Activated T-cell treated with anti-CD3 and anti-CD28 coated beads, Interleukin-2, amount 50 U/mL, for 48 hours (primary cell): ENCODE measurements around the gene CLRN1.
"Not testable (repeated sequence)": the region's sequence is repeated elsewhere in the genome, so short reads cannot be mapped to it uniquely, and the experiment has no call there.

Source experiments
- DNase-seq, 2 experiments: peaks; one replicate each; pipeline ENCODE4 v3.0.0-alpha.2; 2020

Gene CLRN1

GRCh38 chr3:150972366-150973071 is at the start of gene CLRN1:
Gene CLRN1, minus strand, starts transcription at chr3:150972727. Its CDS starts 19 bp downstream, at chr3:150972708.
- DNase-seq: no peak

DNA sequence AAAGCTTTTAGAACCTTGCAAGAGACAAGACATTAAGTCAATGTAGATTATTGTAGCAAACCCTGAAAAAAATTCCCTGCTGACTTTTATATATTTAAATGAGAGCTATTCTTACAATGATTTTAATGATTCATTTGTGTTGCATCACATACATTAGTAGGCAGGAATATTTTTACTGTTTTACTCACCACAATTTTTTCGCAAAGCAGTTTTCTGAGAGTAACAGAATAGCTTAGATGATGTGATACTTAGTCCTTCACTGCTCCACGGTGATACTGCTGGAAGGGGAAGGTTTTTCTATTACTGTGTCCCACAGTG is 43.9 kb upstream of the CLRN1 start:
- no peak for DNase-seq

- no peak for DNase-seq
These were observed 43.4 kb upstream of the CLRN1 start for GRCh38 chr3:151015767-151016477.

- no peak for DNase-seq
These were observed 42.7 kb upstream of the CLRN1 start for GRCh38 chr3:151015181-151015580.

DNA sequence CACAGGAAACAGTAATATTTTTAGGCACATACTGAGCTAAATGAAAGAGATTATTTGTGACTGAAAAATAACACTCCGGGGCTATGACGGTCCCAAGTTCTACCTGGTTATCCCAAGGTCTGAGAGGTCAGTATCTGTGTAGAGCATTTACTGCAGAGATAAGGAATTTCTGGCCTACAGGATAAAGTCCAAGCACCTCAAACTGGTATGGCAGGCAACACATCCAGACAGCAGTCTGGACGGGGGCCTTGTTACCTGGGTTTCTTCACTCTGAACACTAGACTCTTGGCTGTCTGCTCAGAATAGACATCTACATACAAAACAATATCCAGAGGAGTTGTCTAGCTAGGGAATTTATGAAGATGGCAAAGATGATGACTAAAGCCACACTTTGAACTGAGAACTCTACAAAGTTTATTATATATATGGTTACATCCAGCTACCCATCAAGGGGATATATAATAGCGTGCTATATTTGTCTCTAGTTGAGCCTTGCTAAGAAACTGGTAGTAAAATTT is 42.0 kb upstream of the CLRN1 start:
- DNase-seq: no peak

- DNase-seq: no peak
These were observed 40.2 kb upstream of the CLRN1 start for GRCh38 chr3:151012753-151013152.

DNA sequence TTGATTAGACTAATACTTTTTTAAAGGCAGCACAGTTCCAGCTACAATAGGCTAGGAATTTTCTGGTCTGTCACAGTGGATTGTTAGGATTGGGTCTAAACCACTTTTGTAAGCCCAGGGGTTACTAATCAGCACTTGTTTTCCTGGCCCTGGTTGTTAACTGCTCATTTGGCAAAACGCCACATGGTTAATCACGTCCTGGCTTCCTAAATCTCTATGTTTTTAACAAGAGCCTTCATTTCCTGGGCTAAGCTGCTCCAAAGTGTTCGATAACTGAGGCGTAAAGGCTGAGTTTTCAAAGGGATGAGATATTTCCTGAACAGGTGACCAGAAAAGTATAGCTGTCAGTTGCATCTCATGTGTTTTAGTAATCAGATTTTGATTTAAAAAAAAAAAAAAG is 38.9 kb upstream of the CLRN1 start:
- no peak for DNase-seq

DNA sequence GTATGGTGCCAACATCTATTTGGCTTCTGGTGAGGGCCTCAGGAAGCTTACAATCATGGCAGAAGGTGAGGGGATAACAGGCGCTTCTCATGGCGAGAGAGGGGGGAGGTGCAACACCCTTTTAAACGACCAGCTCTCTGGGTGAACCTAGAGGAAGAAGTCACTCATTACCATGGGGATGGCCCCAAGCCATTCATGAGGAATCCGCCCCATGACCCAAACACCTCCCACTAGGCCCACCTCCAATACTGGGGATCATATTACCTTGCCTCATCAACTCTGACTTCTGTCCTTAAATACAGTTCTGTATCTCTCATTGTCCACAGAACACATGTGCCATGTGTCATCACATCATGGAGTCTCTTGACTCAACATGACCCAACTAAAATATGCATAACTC is 37.5 kb upstream of the CLRN1 start:
- DNase-seq: no peak

DNA sequence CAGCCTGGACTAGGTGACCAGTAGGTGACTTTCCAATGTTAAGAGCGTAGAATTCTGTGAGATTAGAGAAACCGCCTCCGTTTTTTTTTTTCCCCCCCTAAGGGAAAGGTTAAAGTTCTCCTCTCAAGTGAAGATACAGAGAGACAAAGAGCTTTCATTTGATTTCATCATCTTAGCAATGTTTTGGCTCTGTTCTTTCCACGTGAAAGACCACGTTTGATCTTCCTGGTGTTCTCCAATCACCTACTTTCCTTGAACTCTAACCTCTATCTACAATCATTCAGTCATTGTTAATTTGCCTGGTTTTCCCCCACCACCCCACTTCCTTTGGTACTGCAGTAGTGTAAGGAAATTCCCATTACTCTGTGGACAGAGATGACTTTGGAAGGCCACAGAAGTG is 36.9 kb upstream of the CLRN1 start:
- no peak for DNase-seq

- no peak for DNase-seq
These were observed 36.2 kb upstream of the CLRN1 start for GRCh38 chr3:151008699-151009098.

- no peak for DNase-seq
These were observed 31.2 kb upstream of the CLRN1 start for GRCh38 chr3:151003768-151004134.

DNA sequence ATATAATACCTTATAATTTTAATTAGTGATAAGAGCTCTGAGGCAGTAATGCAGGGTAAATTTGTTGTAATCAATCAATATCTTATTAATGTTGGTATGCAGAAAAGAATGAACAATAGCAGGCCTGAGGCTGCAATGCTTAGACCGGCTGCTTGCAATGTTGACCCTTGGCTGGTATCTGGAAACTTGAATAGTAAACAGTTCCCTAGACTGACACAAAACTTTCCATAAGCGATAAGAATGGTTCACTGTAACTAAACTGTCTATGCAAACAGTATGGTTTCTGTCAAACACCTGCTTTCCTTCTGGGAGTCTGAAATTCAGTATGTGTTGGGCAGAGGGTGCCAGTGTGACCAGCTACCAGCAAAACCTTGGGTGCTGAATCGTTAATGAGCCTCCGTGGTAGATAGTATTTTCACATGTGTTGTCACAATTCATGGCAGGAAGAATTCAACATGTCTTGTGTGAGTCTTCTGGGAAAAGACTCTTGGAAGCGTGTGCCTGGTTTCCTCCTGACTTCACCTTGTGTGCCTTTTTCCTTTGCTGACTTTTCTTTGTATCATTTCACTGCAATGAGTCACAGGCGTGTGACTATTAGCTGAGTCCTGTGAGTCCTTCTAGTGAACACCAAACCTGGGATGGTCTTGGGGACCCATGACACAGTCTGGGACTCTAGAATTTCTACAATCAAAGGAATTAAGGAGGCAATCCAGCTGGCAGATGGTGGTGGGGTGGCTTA is 30.7 kb upstream of the CLRN1 start:
- DNase-seq: no peak

- DNase-seq: no peak
These were observed 29.8 kb upstream of the CLRN1 start for GRCh38 chr3:151002003-151002981.

- no peak for DNase-seq
These were observed 26.5 kb upstream of the CLRN1 start for GRCh38 chr3:150998996-150999395.

DNA sequence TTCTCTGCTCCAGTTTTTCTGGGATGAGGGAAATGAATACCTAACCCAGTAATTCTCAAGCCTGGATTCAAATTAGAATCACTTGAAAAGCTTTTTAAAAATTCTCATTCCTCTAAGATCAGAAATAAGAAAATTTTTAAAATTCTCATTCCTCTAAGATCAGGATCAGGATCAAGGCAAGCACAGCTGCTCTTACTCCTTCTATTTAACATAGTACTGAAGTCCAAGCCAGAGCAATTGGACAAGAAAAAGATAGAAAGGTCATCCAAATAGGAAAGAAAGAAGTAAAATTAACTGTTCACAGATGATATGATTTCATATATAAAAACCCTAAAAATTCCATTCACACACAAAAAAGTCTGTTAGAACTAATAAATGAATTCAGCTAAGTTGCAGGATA is 24.2 kb upstream of the CLRN1 start:
- no peak for DNase-seq

DNA sequence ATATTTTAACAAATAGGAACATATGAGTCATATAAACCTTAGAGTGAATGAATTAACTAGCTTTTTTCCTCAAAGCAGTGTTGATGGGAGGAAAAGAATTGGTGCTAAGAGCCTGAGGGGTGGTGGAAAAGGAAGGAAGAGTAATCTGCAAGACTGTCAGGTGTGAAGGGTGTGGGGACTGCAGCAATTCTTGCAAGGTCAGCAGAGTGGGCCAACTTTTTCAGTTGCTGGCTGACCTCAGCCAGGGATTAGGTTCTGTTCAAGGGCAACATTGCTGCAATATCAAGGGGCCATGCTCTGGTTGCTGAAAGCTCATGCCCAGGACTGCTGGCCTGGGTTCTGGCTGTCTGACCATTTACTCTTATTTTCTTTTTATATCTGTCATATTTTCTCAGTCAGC is 23.0 kb upstream of the CLRN1 start:
- no peak for DNase-seq

DNA sequence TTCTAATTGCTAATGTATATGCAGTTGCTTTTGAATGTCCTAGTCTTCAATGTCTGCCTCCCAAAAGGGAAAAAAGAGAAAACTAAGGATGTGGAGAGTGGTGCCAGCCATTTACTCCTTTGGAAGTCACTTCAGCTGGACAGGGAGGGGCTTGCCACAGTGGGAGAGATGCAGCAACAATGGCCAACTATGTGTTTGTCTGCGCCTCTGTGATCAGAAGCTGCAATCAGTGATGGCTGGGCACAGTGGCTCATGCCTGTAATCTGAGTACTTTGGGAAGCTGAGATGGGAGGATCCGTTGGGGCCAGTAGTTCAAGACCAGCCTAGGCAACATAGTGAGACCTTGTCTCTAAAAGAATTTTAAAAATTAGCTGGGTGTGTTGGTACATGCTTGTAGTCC is 16.7 kb upstream of the CLRN1 start:
- no peak for DNase-seq

DNA sequence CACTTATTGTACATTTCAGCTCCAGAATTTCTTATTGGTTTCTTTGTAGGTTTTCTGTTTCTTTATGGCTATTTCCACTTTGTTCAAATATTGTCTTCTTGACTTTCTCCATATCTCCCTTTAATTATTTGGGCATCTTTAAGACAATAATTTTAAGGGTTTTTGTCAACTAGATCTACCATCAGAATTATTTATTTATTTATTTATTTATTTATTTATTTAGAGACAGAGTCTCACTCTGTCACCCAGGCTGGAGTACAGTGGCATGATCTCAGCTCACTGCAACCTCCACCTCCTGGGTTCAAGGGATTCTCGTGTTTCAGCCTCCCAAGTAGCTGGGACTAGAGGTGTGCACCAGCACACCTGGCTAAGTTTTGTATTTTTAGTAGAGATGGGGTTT is 15.9 kb upstream of the CLRN1 start:
- DNase-seq: not testable (repeated sequence)

- DNase-seq: no peak
These were observed 13.2 kb upstream of the CLRN1 start for GRCh38 chr3:150985711-150986110.

- no peak for DNase-seq
These were observed 11.5 kb upstream of the CLRN1 start for GRCh38 chr3:150984066-150984465.

DNA sequence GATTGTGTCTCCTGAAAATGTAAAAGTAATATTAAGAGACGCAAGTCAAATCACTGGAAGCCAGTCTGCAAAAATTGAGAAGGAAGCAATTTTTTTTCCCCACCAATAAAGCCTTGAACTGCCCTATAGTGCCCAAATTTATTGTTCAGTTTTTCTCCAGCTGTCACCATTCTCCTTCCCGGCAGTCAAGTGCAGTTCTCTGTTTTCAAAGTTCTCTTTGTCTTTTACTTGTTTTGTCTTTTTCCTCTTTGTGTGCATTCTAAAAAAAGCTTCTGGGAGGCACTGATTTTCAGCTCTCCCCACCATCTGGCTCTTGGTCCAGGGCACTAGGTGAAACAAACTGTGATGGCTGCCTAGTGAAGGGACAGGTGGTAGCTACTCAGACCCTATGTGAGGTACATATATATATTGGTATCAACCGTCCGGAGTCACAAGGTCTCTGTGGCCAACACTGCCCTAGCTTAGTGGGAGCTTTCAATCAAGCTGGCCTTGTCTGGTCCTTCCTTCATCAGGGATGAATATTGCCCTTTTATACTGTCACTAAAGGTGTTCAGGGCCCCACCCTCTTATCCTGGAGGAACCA is 6.1 kb upstream of the CLRN1 start:
- DNase-seq: no peak

- peak in 1 of 2 experiments; percentile 33 for DNase-seq
These were observed 3.5 kb upstream of the CLRN1 start for GRCh38 chr3:150975992-150976368.
